Thoracic aorta (tissue), 2 donors: ENCODE measurements around the gene RNF14. TPM values are rescaled to one million over a fixed set of nuclear protein-coding genes. Genes with fewer than 3 reads are reported as not detected.

Source experiments
- ATAC-seq: fragments of 150-250 bp; one replicate; pipeline ENCODE4 v1.8.0; 2017; ENCODE audit warnings: low read depth; ENCODE audit not compliant: insufficient number of reproducible peaks, low FRiP score
- DNase-seq: peaks from one replicate; pipeline ENCODE4 v3.0.0-alpha.2; 2020; ENCODE audit warnings: low spot score
- H3K27ac ChIP-seq, 2 donors: fragments of 200-600 bp; sonication (generic); 1 replicate in 1 of 2; 2 replicates in 1 of 2; pipeline ENCODE4 v1.5.1; 2016; ENCODE audit warnings: mild to moderate bottlenecking in 2 of 2, moderate library complexity in 2 of 2
- H3K27me3 ChIP-seq: fragments of 200-600 bp; sonication (generic); replicated peaks from 2 replicates; pipeline ENCODE4 v1.6.0; 2016; ENCODE audit warnings: mild to moderate bottlenecking; ENCODE audit not compliant: insufficient read depth
- H3K36me3 ChIP-seq: fragments of 200-600 bp; sonication (generic); one replicate; pipeline ENCODE4 v1.5.1; 2016
- H3K4me1 ChIP-seq, 2 donors: fragments of 200-600 bp; sonication (generic); 1 replicate in 1 of 2; 2 replicates in 1 of 2; pipeline versions ENCODE4 v1.5.1 to v1.6.0; 2016; ENCODE audit warnings: low read depth in 2 of 2, mild to moderate bottlenecking in 1 of 2; ENCODE audit not compliant: control insufficient read depth in 1 of 2
- H3K4me3 ChIP-seq: fragments of 200-600 bp; sonication (generic); 2 replicates; pipeline ENCODE4 v1.5.1; 2016; ENCODE audit warnings: mild to moderate bottlenecking
- H3K9me3 ChIP-seq: fragments of 200-600 bp; sonication (generic); 2 replicates; pipeline ENCODE4 v1.5.1; 2016
- total RNA-seq, 2 donors: library from RNA; depleted of rRNA; stranded (reverse); fragments of >200 nt; gene quantifications; one replicate each; pipeline versions ENCODE4 v1.1.0 to v1.2.3, GENCODE V29; 2016
- TF ChIP-seq, protein P1 (sequence below): fragments of 200-600 bp; sonication (generic); IDR thresholded peaks from one replicate; pipeline ENCODE4 v1.5.1; 2019; ENCODE audit warnings: antibody characterized with exemption

The RNF14 gene
- total RNA-seq, 2 donors from 2014 or later, result 63.4 to 93.3 TPM

DNA sequence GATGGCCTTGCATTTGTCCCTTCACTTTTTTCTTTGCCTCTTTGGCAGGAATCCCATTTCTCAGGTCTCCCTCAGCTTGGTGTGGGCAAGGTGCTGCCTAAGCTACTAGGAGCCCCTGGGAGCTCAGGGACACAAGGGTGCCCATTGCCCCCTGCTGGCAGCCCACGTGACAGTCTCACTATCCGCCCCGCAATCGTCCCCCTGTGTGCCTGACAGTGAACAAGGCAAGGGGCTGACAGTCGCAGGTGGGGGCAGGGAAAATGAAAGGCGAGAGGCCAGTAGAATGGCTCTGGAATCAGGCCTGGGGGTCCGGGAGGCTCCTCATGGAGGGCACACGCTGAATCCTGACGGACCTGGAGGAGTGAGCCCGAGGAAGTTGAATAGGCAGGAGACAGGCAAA is 8.9 kb upstream of the RNF14 start:
- no peak for ATAC-seq
- Histone ChIP-seq H3K4me3 (no peak overlapping the region), H3K9me3 (no peaks in the 10 kb centered on the region), H3K4me1 (peaks cover 6 to 29% of the 10 kb centered on the region in 2 donors), H3K27ac (no peak overlapping the region), H3K27me3 (no peaks in the 10 kb centered on the region), H3K36me3 (no peaks in the 10 kb centered on the region)
- no peak for DNase-seq
- TF ChIP-seq, protein P1, sequence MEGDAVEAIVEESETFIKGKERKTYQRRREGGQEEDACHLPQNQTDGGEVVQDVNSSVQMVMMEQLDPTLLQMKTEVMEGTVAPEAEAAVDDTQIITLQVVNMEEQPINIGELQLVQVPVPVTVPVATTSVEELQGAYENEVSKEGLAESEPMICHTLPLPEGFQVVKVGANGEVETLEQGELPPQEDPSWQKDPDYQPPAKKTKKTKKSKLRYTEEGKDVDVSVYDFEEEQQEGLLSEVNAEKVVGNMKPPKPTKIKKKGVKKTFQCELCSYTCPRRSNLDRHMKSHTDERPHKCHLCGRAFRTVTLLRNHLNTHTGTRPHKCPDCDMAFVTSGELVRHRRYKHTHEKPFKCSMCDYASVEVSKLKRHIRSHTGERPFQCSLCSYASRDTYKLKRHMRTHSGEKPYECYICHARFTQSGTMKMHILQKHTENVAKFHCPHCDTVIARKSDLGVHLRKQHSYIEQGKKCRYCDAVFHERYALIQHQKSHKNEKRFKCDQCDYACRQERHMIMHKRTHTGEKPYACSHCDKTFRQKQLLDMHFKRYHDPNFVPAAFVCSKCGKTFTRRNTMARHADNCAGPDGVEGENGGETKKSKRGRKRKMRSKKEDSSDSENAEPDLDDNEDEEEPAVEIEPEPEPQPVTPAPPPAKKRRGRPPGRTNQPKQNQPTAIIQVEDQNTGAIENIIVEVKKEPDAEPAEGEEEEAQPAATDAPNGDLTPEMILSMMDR, result peak; percentile 27

DNA sequence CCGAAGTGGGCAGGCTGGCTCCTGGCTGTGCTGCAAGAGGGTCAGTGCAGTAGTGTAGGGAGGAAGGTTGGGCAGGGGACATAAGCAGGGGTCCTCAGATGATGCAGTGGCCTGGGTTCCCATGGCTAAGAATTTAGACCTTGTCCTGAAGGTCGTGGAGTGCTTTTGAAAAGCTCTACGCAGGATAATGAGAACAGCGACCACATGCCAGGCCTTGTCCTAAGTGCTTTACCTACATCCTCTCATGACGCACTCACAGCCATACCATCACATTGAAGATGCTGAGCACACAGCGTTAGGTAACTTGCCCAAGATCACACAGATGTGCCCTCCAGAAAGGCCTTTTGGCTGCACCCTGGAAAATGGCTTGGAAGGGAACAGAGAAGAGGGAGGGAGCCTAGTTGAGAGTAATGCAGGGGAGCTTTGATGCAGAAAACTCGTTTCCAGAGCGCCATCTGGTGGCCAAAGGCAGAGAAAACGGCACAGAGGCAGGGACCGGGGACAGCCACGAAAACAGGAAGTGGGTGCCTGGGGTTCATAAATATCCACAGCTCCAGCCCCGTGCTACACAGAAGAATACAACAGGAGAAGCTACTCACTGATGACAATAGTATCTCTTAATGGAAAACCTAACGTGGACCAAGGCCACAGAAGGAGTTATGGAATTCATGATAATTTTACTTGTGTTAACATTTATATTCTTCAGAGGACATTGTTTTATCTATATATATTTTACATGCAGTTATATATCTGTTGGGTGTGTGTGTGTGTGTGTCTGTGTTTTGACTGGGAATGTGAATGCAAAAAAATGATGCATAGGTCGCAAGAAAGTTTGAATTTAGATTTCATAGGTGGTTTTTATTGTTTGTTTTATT is 8.2 kb upstream of the RNF14 start:
- no peaks in the 10 kb centered on the region for H3K9me3 ChIP-seq
- peak; percentile 63 for ATAC-seq
- peak; percentile 54 for DNase-seq
- H3K4me3 ChIP-seq, result no peak overlapping the region
- no peak overlapping the region for H3K27ac ChIP-seq
- H3K36me3 ChIP-seq, result no peaks in the 10 kb centered on the region
- H3K4me1 ChIP-seq, result peaks cover 6 to 29% of the 10 kb centered on the region in 2 donors
- H3K27me3 ChIP-seq, result no peaks in the 10 kb centered on the region
- TF ChIP-seq, protein P1, result peak; percentile 85

DNA sequence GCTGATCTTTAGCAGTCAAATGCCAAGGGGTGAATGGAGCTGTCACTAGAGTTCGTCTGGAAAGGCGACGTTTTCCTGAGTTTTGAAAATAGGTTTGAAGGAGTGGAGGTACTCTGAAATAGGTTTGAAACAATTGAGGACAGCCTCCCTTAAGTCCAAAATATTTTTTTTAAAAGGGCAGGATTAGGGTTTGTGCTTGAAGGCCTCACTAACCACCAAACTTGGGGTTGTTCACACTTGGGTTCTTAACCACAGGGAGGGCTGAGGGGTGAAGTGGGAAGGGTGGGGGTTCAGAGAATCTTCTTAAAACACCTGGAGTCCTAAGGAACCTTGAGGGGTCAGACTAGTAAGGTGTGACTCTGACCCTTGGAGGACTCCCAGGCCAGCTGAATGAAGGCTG is 7.4 kb upstream of the RNF14 start:
- Histone ChIP-seq H3K27me3 (no peaks in the 10 kb centered on the region), H3K27ac (peak overlapping the region in 1 of 2 donors; percentile 33), H3K36me3 (no peaks in the 10 kb centered on the region), H3K4me3 (no peak overlapping the region), H3K4me1 (peaks cover 6 to 29% of the 10 kb centered on the region in 2 donors), H3K9me3 (no peaks in the 10 kb centered on the region)
- ATAC-seq, result no peak
- TF ChIP-seq, protein P1, result no peak
- DNase-seq, result no peak

DNA sequence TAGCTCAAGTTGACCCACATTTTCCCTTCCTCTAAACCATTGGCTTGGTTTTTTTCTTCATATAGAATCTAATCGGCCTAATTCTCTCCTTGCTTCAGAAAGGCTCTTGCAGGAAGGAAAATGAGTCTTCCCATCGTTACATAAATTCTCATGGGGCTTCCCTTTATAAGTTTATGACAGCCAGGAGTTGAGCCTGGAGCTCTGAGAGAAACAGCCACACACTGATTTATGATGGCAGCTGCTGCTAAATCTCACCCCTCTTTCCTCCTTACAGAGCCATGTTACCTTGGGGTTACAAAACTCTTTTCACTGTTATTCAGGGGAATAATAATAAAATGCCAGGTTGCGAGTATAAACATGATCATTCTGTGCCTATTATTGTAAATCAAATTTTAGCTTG is 5.2 kb upstream of the RNF14 start:
- Histone ChIP-seq H3K9me3 (no peaks in the 10 kb centered on the region), H3K4me1 (peaks cover 6 to 29% of the 10 kb centered on the region in 2 donors), H3K36me3 (no peaks in the 10 kb centered on the region), H3K27me3 (no peaks in the 10 kb centered on the region), H3K27ac (no peak overlapping the region), H3K4me3 (no peak overlapping the region)
- DNase-seq, result no peak
- TF ChIP-seq, protein P1, result no peak
- no peak for ATAC-seq

DNA sequence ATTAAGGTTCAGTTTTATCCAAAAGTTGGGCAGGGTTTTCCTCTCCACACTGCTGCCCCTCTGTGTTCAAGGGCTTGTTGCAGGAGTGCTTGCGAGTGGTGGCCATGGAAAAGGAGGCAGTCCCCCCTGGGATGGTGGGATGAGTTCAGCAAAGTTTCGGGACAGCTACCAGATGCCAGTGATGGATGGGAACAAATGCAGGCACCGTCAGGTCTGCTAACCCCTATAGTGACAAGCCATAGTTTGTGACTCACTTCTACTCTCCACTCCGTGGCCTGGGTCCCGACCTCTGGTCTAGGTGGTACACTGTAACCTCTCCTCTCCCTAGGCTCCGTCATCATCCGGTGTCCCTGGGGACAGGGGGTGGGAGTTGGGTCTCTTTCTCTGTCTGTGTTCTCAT is 3.8 kb upstream of the RNF14 start:
- TF ChIP-seq, protein P1, result no peak
- no peak for DNase-seq
- Histone ChIP-seq H3K27ac (no peak overlapping the region), H3K27me3 (no peaks in the 10 kb centered on the region), H3K9me3 (no peaks in the 10 kb centered on the region), H3K4me3 (no peak overlapping the region), H3K36me3 (no peaks in the 10 kb centered on the region), H3K4me1 (peaks cover 10 to 33% of the 10 kb centered on the region in 2 donors)
- no peak for ATAC-seq
